Ishikawa (cell line): ENCODE measurements around the gene HTR3D.

Experiments used
- CEBPB ChIP-seq: IDR thresholded peaks from 2 replicates; pipeline ENCODE4 v1.6.1; 2012
- TAF1 ChIP-seq: IDR thresholded peaks from 2 replicates; pipeline ENCODE4 v1.6.1; 2012; ENCODE audit warnings: low read depth, mild to moderate bottlenecking
- YY1 ChIP-seq: IDR thresholded peaks from 2 replicates; pipeline ENCODE4 v1.6.1; 2012; ENCODE audit warnings: low read depth

GRCh38 chr3:184005941-184006507, 25.5 kb upstream of the HTR3D start:
- TF ChIP-seq YY1 (peak; percentile 48; the same call in 1 of the 2 replicates), TAF1 (0 out of 2 replicates have a peak, but pooled peaks have one; percentile 24), CEBPB (peak; percentile 45; the same call in 1 of the 2 replicates)
